ENCODE measurements around the gene PXT1.

GRCh38 chr6:36441307-36441894 is 1.3 kb downstream of the PXT1 start:
- TF ChIP-seq, protein P1, sequence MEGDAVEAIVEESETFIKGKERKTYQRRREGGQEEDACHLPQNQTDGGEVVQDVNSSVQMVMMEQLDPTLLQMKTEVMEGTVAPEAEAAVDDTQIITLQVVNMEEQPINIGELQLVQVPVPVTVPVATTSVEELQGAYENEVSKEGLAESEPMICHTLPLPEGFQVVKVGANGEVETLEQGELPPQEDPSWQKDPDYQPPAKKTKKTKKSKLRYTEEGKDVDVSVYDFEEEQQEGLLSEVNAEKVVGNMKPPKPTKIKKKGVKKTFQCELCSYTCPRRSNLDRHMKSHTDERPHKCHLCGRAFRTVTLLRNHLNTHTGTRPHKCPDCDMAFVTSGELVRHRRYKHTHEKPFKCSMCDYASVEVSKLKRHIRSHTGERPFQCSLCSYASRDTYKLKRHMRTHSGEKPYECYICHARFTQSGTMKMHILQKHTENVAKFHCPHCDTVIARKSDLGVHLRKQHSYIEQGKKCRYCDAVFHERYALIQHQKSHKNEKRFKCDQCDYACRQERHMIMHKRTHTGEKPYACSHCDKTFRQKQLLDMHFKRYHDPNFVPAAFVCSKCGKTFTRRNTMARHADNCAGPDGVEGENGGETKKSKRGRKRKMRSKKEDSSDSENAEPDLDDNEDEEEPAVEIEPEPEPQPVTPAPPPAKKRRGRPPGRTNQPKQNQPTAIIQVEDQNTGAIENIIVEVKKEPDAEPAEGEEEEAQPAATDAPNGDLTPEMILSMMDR (IDR thresholded peaks at IDR 0.05): no peak
- peak; percentile 76 to 99 for TF ChIP-seq POLR2AphosphoS5 (IDR thresholded peaks at IDR 0.05; ENCODE audit: insufficient read depth in 1 of 2, low read depth in 1 of 2)
- peak in 1 of 2 donors; percentile 46 for TF ChIP-seq POLR2A (IDR thresholded peaks at IDR 0.05)

All from vagina (tissue), 2 donors.